VCaP (cell line): ENCODE measurements around the gene LRRC26.
"Not testable (repeated sequence)": the region's sequence is repeated elsewhere in the genome, so short reads cannot be mapped to it uniquely, and the experiment has no call there.

ENCODE experiments used
- H3K27ac ChIP-seq: fragments of 450-650 bp; 2 replicates; pipeline ENCODE4 v1.5.1; 2017
- TF ChIP-seq, protein P1 (sequence below): fragments of 450-650 bp; conservative IDR thresholded peaks from 2 replicates; pipeline ENCODE4 v1.5.1; 2017; ENCODE audit warnings: mild to moderate bottlenecking, moderate library complexity

LRRC26 gene

GRCh38 chr9:137136881-137137607 is 32.8 kb downstream of the LRRC26 start:
- TF ChIP-seq, protein P1, sequence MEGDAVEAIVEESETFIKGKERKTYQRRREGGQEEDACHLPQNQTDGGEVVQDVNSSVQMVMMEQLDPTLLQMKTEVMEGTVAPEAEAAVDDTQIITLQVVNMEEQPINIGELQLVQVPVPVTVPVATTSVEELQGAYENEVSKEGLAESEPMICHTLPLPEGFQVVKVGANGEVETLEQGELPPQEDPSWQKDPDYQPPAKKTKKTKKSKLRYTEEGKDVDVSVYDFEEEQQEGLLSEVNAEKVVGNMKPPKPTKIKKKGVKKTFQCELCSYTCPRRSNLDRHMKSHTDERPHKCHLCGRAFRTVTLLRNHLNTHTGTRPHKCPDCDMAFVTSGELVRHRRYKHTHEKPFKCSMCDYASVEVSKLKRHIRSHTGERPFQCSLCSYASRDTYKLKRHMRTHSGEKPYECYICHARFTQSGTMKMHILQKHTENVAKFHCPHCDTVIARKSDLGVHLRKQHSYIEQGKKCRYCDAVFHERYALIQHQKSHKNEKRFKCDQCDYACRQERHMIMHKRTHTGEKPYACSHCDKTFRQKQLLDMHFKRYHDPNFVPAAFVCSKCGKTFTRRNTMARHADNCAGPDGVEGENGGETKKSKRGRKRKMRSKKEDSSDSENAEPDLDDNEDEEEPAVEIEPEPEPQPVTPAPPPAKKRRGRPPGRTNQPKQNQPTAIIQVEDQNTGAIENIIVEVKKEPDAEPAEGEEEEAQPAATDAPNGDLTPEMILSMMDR = no peak
- H3K27ac ChIP-seq = no peak overlapping the region

- TF ChIP-seq, protein P1 = no peak
- H3K27ac ChIP-seq = no peak overlapping the region
Measured at GRCh38 chr9:137136261-137136880, 33.5 kb downstream of the LRRC26 start.

GRCh38 chr9:137135154-137135553 is 34.7 kb downstream of the LRRC26 start:
- H3K27ac ChIP-seq = not testable (repeated sequence)

GRCh38 chr9:137134191-137134590 is 35.7 kb downstream of the LRRC26 start:
- no peak overlapping the region for H3K27ac ChIP-seq
- TF ChIP-seq, protein P1 = no peak

DNA sequence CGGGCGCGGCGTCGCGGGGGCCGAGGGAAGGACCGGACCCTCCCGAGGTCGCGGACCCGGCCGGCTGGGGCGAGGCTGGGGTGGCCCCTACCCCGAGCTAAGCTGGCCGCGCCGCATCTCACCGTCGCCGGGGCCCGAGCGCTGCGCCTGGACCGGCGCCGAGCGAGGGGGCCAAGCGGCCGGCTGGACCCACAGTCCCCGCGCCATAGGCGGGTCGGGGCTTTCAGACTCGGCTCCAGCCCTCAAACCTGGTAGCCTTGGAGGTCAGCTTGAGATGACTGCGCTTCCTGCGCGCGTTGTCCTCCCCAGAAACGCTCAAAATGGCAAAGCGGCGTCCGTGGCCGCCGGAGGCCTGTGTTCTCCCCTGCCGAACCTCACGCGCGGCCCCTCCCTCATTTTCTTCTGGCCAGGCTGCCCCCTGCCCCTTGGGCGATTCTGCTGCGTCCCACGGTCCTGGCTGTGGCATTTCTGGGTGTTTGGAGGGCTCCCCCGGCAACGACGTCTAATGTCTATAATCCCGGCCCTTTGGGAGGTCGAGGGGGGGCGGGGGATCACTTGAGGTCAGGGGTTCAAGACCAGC is 39.6 kb downstream of the LRRC26 start:
- H3K27ac ChIP-seq = peak overlapping the region; percentile 98
- TF ChIP-seq, protein P1 = no peak

DNA sequence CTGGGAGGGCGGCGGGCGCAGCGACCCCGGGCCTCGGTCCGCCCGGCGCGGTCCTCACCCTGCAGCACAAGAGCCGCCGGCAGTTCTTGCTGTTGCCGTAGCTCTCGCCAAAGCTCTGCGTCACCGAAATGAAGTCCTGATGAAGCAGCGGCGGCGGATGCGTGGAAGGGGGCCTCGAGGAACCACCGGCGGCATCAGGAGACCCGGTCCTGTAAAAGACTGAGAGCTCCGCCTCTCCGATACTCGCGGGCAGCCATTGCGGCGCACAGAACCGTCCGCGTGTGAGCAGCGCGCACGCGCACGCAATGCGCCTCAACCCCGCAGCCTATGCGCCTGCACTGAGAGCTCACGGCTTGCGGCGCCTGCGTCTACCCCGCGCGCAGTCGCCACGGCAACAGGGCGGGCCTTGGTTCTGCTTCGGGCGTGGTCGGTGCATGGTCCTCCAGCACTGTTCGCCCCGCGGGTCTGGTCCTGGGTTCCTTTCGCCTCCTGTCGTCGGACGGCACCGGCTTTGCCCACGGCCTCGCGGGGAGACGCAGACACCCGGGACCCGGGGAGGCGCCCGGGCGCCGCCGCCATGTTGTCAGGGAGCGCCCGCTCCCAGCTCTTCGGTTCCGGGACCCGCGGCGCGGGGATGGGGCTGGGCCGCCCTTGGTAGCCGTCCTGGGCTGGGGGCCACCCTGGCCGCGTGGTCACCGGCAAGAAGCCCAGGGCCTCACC is 40.2 kb downstream of the LRRC26 start:
- H3K27ac ChIP-seq = peak overlapping the region; percentile 98
- TF ChIP-seq, protein P1 = no peak

- H3K27ac ChIP-seq = peak overlapping the region; percentile 98
- TF ChIP-seq, protein P1 = no peak
Measured at GRCh38 chr9:137128862-137129455, 40.9 kb downstream of the LRRC26 start.
